GM12875 (cell line): ENCODE measurements around the gene CD300LB.
"Not testable (repeated sequence)": the region's sequence is repeated elsewhere in the genome, so short reads cannot be mapped to it uniquely, and the experiment has no call there.

Experiments
- H3K4me3 ChIP-seq: one replicate; pipeline ENCODE4 v1.5.1; 2011; ENCODE audit warnings: low read depth, low read length, control low read depth
- CTCF ChIP-seq: IDR thresholded peaks from 2 replicates; pipeline ENCODE4 v1.5.1; 2011; ENCODE audit warnings: low read depth, mild to moderate bottlenecking, control low read depth, inconsistent platforms, low read length, moderate library complexity, borderline replicate concordance; ENCODE audit not compliant: insufficient read depth

The CD300LB gene

GRCh38 chr17:74531231-74531761 lies at the start of gene CD300LB:
TSS of gene CD300LB (minus strand) at chr17:74531475. CDS start at chr17:74531350, 125 bp downstream.
- H3K4me3 ChIP-seq, result no peak within 1 kb of the TSS

GRCh38 chr17:74579900-74580299 lies 48.6 kb upstream of the CD300LB start:
- no peak for TF ChIP-seq CTCF
- H3K4me3 ChIP-seq, result no peak overlapping the region

More at GRCh38 chr17:74531231-74531761, at the start of gene CD300LB:
- TF ChIP-seq CTCF, result no peak

GRCh38 chr17:74578979-74579378 lies 47.7 kb upstream of the CD300LB start:
- TF ChIP-seq CTCF, result no peak
- H3K4me3 ChIP-seq, result no peak overlapping the region

- TF ChIP-seq CTCF, result no peak
- H3K4me3 ChIP-seq, result no peak overlapping the region
Measured at GRCh38 chr17:74574489-74575142, 43.3 kb upstream of the CD300LB start.

- not testable (repeated sequence) for H3K4me3 ChIP-seq
Measured at GRCh38 chr17:74573635-74574034, 42.4 kb upstream of the CD300LB start.

- TF ChIP-seq CTCF, result no peak
- H3K4me3 ChIP-seq, result no peak overlapping the region
Measured at GRCh38 chr17:74573169-74573568, 41.9 kb upstream of the CD300LB start.

GRCh38 chr17:74571621-74572270 lies 40.5 kb upstream of the CD300LB start:
- no peak overlapping the region for H3K4me3 ChIP-seq
- TF ChIP-seq CTCF, result no peak
